SK-N-SH treated with all-trans-retinoic acid at 6 μM for 48 hours (cell line): Measurements from ENCODE around the gene SLC22A8.
"Not testable (repeated sequence)": the region's sequence is repeated elsewhere in the genome, so short reads cannot be mapped to it uniquely, and the experiment has no call there.

ENCODE experiments used
- ATAC-seq: fragments of 200-7000 bp; cut with Tn5 transposase; 3 replicates; pipeline ENCODE4 v1.9.1; 2020; ENCODE audit warnings: mild to moderate bottlenecking, moderate library complexity
- ARNTL ChIP-seq: fragments of 450-650 bp; formaldehyde crosslinking; IDR thresholded peaks from 2 replicates; pipeline ENCODE4 v1.5.0; 2020; ENCODE audit warnings: low read depth, mild to moderate bottlenecking, moderate library complexity, borderline replicate concordance
- CREB5 ChIP-seq: fragments of 250-450 bp; sonication (Bioruptor Pico); IDR thresholded peaks from 2 replicates; pipeline ENCODE4 v1.5.1; 2020; ENCODE audit warnings: low read depth, mild to moderate bottlenecking, moderate library complexity
- CSDC2 ChIP-seq: fragments of 250-450 bp; sonication (Bioruptor Pico); IDR thresholded peaks from 2 replicates; pipeline ENCODE4 v1.5.0; 2020; ENCODE audit warnings: mild to moderate bottlenecking, moderate library complexity
- CSRNP3 ChIP-seq: fragments of 250-450 bp; sonication (Bioruptor Pico); IDR thresholded peaks from 2 replicates; pipeline ENCODE4 v1.5.1; 2021; ENCODE audit warnings: mild to moderate bottlenecking, moderate library complexity
- ESRRG ChIP-seq: fragments of 250-450 bp; sonication (Bioruptor Pico); IDR thresholded peaks from 2 replicates; pipeline ENCODE4 v1.6.1; 2021; ENCODE audit warnings: mild to moderate bottlenecking
- GLIS3 ChIP-seq: fragments of 250-450 bp; sonication (Bioruptor Pico); IDR thresholded peaks from 2 replicates; pipeline ENCODE4 v1.5.0; 2020; ENCODE audit warnings: mild to moderate bottlenecking, moderate library complexity
- ISL1 ChIP-seq: fragments of 250-450 bp; sonication (Bioruptor Pico); IDR thresholded peaks from 2 replicates; pipeline ENCODE4 v2.1.2; 2022; ENCODE audit warnings: mild to moderate bottlenecking, moderate library complexity
- OSR1 ChIP-seq: fragments of 250-450 bp; sonication (Bioruptor Pico); IDR thresholded peaks from 2 replicates; pipeline ENCODE4 v1.8.0; 2022; ENCODE audit warnings: moderate library complexity, mild to moderate bottlenecking, inconsistent platforms
- PPARA ChIP-seq: fragments of 250-450 bp; sonication (Bioruptor Pico); IDR thresholded peaks from 2 replicates; pipeline ENCODE4 v1.5.0; 2020; ENCODE audit warnings: mild to moderate bottlenecking, borderline replicate concordance
- RARB ChIP-seq: fragments of 250-450 bp; sonication (Bioruptor Pico); IDR thresholded peaks from 2 replicates; pipeline ENCODE4 v1.8.0; 2021; ENCODE audit warnings: mild to moderate bottlenecking, moderate library complexity
- SNAI2 ChIP-seq: fragments of 250-450 bp; sonication (Bioruptor Pico); IDR thresholded peaks from 2 replicates; pipeline ENCODE4 v1.5.0; 2020; ENCODE audit warnings: mild to moderate bottlenecking, moderate library complexity
- TOX ChIP-seq: fragments of 250-450 bp; sonication (Bioruptor Pico); IDR thresholded peaks from 2 replicates; pipeline ENCODE4 v1.8.0; 2021; ENCODE audit warnings: mild to moderate bottlenecking, moderate library complexity, borderline replicate concordance
- TSHZ2 ChIP-seq: fragments of 250-450 bp; sonication (Bioruptor Pico); IDR thresholded peaks from 2 replicates; pipeline ENCODE4 v1.5.0; 2020; ENCODE audit warnings: mild to moderate bottlenecking, moderate library complexity
- ZC3H10 ChIP-seq: fragments of 250-450 bp; sonication (Bioruptor Pico); IDR thresholded peaks from 2 replicates; pipeline ENCODE4 v1.5.1; 2021; ENCODE audit warnings: mild to moderate bottlenecking, moderate library complexity
- ZFP3 ChIP-seq: fragments of 250-450 bp; sonication (Bioruptor Pico); IDR thresholded peaks from 2 replicates; pipeline ENCODE4 v1.5.0; 2020; ENCODE audit warnings: mild to moderate bottlenecking, moderate library complexity
- ZFP30 ChIP-seq: fragments of 450-650 bp; formaldehyde crosslinking; IDR thresholded peaks from 2 replicates; pipeline ENCODE4 v1.5.0; 2022; ENCODE audit warnings: mild to moderate bottlenecking, moderate library complexity
- ZNF565 ChIP-seq: fragments of 450-650 bp; formaldehyde crosslinking; conservative IDR thresholded peaks from 2 replicates; pipeline ENCODE4 v1.5.0; 2020; ENCODE audit warnings: low read depth, mild to moderate bottlenecking, moderate library complexity
- ZNF70 ChIP-seq: fragments of 450-650 bp; formaldehyde crosslinking; IDR thresholded peaks from 2 replicates; pipeline ENCODE4 v1.5.0; 2020; ENCODE audit warnings: mild to moderate bottlenecking, moderate library complexity
- ZNF8 ChIP-seq: fragments of 450-650 bp; formaldehyde crosslinking; IDR thresholded peaks from 2 replicates; pipeline ENCODE4 v1.5.0; 2020; ENCODE audit warnings: mild to moderate bottlenecking, moderate library complexity
- TF ChIP-seq, protein P1 (sequence below): fragments of 250-450 bp; sonication (Bioruptor Pico); IDR thresholded peaks from 2 replicates; pipeline ENCODE4 v1.8.0; 2020; ENCODE audit warnings: mild to moderate bottlenecking, moderate library complexity, borderline replicate concordance

The SLC22A8 gene

GRCh38 chr11:62957147-62957546 lies 58.5 kb downstream of the SLC22A8 start:
- ATAC-seq = no peak
- TF ChIP-seq ZFP3 (no peak), ZFP30 (CRISPR knock-in tag) (no peak), RARB (no peak), OSR1 (CRISPR knock-in tag) (no peak), CREB5 (CRISPR knock-in tag) (no peak), ARNTL (CRISPR knock-in tag) (no peak), PPARA (CRISPR knock-in tag) (no peak), GLIS3 (CRISPR knock-in tag) (no peak), ESRRG (no peak), ZNF565 (CRISPR knock-in tag) (no peak)

DNA sequence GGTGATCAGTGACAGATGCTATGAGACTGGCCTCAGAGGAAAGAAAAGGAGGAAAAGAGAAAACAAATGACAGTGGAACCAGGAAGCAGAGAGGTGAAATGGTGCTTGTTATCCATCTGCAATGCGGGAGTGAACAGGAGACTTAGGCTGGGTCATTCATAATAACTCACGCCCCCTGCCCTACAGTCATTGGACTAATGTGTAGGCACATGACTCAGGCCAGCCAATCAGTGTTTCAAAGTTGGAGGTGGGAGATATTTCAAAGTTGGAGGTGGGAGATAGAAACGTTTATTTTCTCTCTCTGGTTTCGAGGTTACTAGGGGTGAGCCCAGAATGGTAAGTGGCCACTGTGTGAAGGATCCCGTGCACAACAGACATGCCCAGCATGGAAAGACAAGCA lies 61.2 kb downstream of the SLC22A8 start:
- ATAC-seq = no peak
- TF ChIP-seq ZNF565 (CRISPR knock-in tag) (no peak), SNAI2 (CRISPR knock-in tag) (no peak), ZNF8 (no peak), CSRNP3 (CRISPR knock-in tag) (no peak), TOX (CRISPR knock-in tag) (no peak), ZC3H10 (CRISPR knock-in tag) (no peak), OSR1 (CRISPR knock-in tag) (no peak), CSDC2 (CRISPR knock-in tag) (no peak), ZNF70 (CRISPR knock-in tag) (no peak), PPARA (CRISPR knock-in tag) (no peak), GLIS3 (CRISPR knock-in tag) (no peak), ZFP3 (no peak), ZFP30 (CRISPR knock-in tag) (no peak)

DNA sequence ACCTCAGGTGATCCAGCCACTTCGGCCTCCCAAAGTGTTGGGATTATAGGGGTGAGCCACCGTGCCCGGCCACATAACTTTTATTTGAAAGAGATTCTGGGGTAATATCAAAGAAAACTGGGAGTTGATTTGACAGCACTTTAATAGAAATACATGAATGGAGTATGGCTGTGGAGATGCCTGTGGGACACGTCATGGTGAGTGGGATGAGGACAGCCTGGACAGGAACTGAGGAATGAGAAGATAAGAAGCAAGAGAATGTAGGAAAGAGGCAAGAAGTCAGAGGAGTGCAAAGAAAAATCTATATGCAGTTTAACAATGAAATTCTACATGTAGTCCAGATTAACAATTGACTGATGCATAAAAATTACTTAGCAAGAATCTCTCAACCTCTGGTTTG lies 61.8 kb downstream of the SLC22A8 start:
- no peak for ATAC-seq
- TF ChIP-seq GLIS3 (CRISPR knock-in tag) (no peak), CREB5 (CRISPR knock-in tag) (no peak), ZC3H10 (CRISPR knock-in tag) (no peak), CSDC2 (CRISPR knock-in tag) (no peak), TSHZ2 (no peak), ZNF8 (no peak), TOX (CRISPR knock-in tag) (no peak), ZFP3 (no peak)
- TF ChIP-seq, protein P1, sequence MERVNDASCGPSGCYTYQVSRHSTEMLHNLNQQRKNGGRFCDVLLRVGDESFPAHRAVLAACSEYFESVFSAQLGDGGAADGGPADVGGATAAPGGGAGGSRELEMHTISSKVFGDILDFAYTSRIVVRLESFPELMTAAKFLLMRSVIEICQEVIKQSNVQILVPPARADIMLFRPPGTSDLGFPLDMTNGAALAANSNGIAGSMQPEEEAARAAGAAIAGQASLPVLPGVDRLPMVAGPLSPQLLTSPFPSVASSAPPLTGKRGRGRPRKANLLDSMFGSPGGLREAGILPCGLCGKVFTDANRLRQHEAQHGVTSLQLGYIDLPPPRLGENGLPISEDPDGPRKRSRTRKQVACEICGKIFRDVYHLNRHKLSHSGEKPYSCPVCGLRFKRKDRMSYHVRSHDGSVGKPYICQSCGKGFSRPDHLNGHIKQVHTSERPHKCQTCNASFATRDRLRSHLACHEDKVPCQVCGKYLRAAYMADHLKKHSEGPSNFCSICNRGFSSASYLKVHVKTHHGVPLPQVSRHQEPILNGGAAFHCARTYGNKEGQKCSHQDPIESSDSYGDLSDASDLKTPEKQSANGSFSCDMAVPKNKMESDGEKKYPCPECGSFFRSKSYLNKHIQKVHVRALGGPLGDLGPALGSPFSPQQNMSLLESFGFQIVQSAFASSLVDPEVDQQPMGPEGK (CRISPR knock-in tag) = no peak

DNA sequence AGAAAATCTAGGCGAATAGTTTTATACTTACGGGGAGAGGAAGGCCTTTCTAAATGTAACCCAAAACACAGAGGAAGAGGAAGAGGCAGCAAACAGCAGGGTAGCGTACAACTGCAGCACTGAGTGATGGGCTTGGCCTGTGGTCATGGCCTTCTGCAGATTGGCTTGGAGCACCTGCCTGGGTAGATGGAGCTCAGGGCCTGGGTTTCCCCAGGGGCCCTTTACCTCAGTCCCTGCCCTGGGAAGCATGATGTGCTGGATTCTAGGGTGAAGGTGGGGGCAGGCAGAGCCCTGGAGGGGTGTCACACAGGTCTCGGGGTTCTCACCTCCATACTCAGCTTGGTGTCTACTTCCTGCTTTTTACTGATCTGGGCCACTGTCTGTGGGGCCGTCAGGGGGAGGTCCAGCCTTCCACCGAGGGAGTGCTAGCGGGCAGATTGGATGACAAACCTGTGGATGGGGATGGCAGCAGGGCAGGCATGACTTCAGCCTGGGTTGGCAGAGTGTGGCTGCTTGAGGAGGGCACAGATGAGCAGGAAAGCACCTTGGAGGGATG lies 66.8 kb downstream of the SLC22A8 start:
- ATAC-seq = no peak
- TF ChIP-seq RARB = no peak
- no peak for TF ChIP-seq GLIS3 (CRISPR knock-in tag)
- TF ChIP-seq OSR1 (CRISPR knock-in tag) = no peak
- no peak for TF ChIP-seq ISL1 (CRISPR knock-in tag)
- no peak for TF ChIP-seq ARNTL (CRISPR knock-in tag)
- no peak for TF ChIP-seq CREB5 (CRISPR knock-in tag)
- no peak for TF ChIP-seq ZFP30 (CRISPR knock-in tag)
- no peak for TF ChIP-seq CSRNP3 (CRISPR knock-in tag)

- ATAC-seq = not testable (repeated sequence)
These were observed 70.1 kb downstream of the SLC22A8 start for GRCh38 chr11:62945538-62945937.
